ENCODE measurements around the gene PCNX2.

PCNX2 gene

DNA sequence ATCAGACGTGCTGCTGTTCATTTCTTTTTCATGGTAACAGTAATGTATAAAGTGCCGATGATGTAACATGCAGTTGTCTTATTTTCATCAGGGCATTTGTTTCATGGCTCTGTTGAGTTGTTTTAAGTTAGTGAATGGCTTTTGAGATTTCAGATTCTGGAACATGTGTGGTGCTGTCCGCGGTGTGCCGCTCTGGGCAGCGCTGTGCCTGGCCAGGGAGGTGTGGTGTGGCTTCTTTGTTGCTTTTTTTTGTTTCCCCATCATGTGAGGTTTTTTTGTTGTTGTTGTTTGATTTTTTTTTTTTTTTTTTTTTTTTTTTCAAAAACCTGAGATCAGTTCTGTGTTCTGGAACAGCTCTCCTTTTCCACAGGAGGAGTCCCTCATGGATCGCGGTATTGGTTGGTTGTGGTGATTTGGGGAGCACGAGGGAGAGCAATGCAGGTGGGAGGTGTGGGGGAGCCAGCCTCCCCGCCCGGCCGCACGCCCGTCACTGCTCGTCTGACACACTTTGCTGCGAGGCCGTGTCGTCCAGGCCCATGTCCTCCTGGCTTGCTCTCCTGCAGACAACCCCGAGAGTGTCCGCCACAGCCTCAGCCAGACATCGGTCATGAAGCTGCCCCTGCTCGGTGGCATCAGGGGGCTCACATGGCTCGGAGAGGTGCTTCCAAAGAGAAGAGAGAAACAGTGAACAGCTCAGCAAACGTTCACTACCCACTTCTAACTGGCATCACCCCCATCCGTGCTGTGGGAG is 311.5 kb downstream of the PCNX2 start:
- no peak for TF ChIP-seq CTCF (IDR thresholded peaks at IDR 0.05)

GRCh38 chr1:232983375-232983774 is 312.1 kb downstream of the PCNX2 start:
- TF ChIP-seq CTCF (IDR thresholded peaks at IDR 0.05): no peak

- no peak for TF ChIP-seq CTCF (IDR thresholded peaks at IDR 0.05)
Measured at GRCh38 chr1:232982238-232982944, 313.1 kb downstream of the PCNX2 start.

- no peak for TF ChIP-seq CTCF (IDR thresholded peaks at IDR 0.05)
Measured at GRCh38 chr1:232980986-232981560, 314.5 kb downstream of the PCNX2 start.

DNA sequence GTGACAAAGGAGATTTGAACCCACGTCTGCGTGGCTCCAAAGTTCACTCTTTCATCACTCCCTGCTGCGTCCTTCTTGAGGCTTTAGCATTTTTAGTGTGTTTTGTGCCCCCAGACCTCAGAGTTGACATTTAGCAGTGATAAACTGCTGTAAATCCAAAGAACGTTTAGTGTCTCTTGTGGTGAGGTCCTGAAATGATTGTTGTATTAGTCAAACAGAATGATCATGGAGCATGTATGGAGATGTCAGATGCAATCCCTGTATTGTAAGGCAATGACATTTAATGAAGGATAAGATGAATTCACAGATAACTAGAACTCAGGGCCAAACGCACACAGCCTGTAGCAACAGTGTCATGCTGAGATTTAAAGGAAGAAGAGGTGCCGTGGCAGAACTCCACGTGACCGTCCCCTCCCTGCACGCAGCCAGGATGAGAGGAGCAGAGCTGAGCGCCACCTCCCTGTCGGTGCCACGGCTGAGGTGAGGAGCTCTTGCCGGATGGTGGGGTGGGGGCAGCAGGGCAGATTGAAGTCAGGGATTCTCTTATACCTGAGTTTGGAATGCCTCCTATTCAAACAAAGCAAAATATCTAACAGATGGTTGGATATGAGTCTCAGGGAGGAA is 315.1 kb downstream of the PCNX2 start:
- TF ChIP-seq CTCF (IDR thresholded peaks at IDR 0.05): no peak

GRCh38 chr1:232979558-232979957 is 316.0 kb downstream of the PCNX2 start:
- no peak for TF ChIP-seq CTCF (IDR thresholded peaks at IDR 0.05)

GRCh38 chr1:232978815-232979214 is 316.7 kb downstream of the PCNX2 start:
- TF ChIP-seq CTCF (IDR thresholded peaks at IDR 0.05): no peak
